BJ (cell line): Measurements from ENCODE around the gene TTLL10. TPM values are rescaled to one million over a fixed set of nuclear protein-coding genes. Genes with fewer than 3 reads are reported as not detected.

Source experiments
- CTCF ChIA-PET: fragments of 350-600 bp; formaldehyde crosslinking; extraction: SDS; loops from one replicate; lab custom pipeline; 2021; ENCODE audit warnings: antibody characterized with exemption, inconsistent platforms; lab: Yijun Ruan, JAX
- POLR2A ChIA-PET: fragments of 300-600 bp; sonication (Branson Sonifier 250); formaldehyde crosslinking; extraction: SDS; loops from one replicate; lab custom pipeline; 2021; ENCODE audit warnings: antibody characterized with exemption; lab: Charles Lee
- DNase-seq: peaks from one replicate; pipeline ENCODE4 v3.0.0-alpha.2; 2011; ENCODE audit warnings: low read depth
- H3K27me3 ChIP-seq: 2 replicates; pipeline ENCODE4 v1.6.0; 2011; ENCODE audit warnings: low read length; ENCODE audit not compliant: control insufficient read depth, insufficient read depth
- H3K36me3 ChIP-seq: 2 replicates; pipeline ENCODE4 v1.5.1; 2011; ENCODE audit warnings: low read length; ENCODE audit not compliant: control insufficient read depth, insufficient read depth
- H3K4me3 ChIP-seq: 2 replicates; pipeline ENCODE4 v1.5.1; 2011; ENCODE audit warnings: low read depth, mild to moderate bottlenecking, control low read depth, low read length
- CTCF ChIP-seq: IDR thresholded peaks from 2 replicates; pipeline ENCODE4 v1.5.1; 2011; ENCODE audit warnings: low read depth, mild to moderate bottlenecking, control low read depth, inconsistent platforms, low read length, moderate library complexity; ENCODE audit not compliant: insufficient read depth
- polyA minus RNA-seq: library from RNA; depleted of rRNA, polyadenylated mRNA; stranded (reverse); fragments of >200 nt; gene quantifications from 2 replicates; pipeline ENCODE4 v1.2.3, GENCODE V29; 2011; rRNA and poly(A)+ RNA removed
- polyA plus RNA-seq: library from polyadenylated mRNA; depleted of rRNA; stranded (reverse); fragments of >200 nt; gene quantifications from 2 replicates; pipeline ENCODE4 v1.2.3, GENCODE V29; 2011; rRNA removed

The TTLL10 gene
- polyA plus RNA-seq (not detected in 2 replicates), polyA minus RNA-seq (not detected in 2 replicates)

GRCh38 chr1:1173793-1174415 is at the start of gene TTLL10:
Gene TTLL10, plus strand, starts transcription at chr1:1173880. Its CDS starts 5,336 bp downstream, at chr1:1179216.
- ChIA-PET POLR2A (no interaction called here), CTCF (interaction anchor here (1.1 kb wide), 1 partner anchor 12 kb away, joined by 3 read pairs; no protein-coding TSS in a partner anchor)
- TF ChIP-seq CTCF: no peak
- no peak for DNase-seq
- H3K4me3 ChIP-seq: no peak within 1 kb of the TSS
- no peaks in the 10 kb centered on the region for H3K36me3 ChIP-seq
- peaks cover 21% of the 10 kb centered on the region for H3K27me3 ChIP-seq

- ChIA-PET CTCF (interaction anchor here (0.7 kb wide), 1 partner anchor 89 kb away, joined by 4 read pairs; no protein-coding TSS in a partner anchor), POLR2A (no interaction called here)
- H3K4me3 ChIP-seq: no peak overlapping the region
These were observed 49.2 kb upstream of the TTLL10 start for GRCh38 chr1:1124508-1124785.

GRCh38 chr1:1124786-1125642 is 48.7 kb upstream of the TTLL10 start:
- no peak for DNase-seq
- TF ChIP-seq CTCF: no peak
- H3K4me3 ChIP-seq: no peak overlapping the region
- CTCF ChIA-PET: interaction anchor here (0.6 to 1.0 kb wide), 3 partner anchors 106 to 166 kb away, joined by 3 read pairs; no protein-coding TSS in a partner anchor
- POLR2A ChIA-PET: no interaction called here
- no peaks in the 10 kb centered on the region for H3K27me3 ChIP-seq
- H3K36me3 ChIP-seq: no peaks in the 10 kb centered on the region

More at GRCh38 chr1:1124508-1124785, 49.2 kb upstream of the TTLL10 start:
- H3K27me3 ChIP-seq: no peaks in the 10 kb centered on the region
- no peak for TF ChIP-seq CTCF
- no peaks in the 10 kb centered on the region for H3K36me3 ChIP-seq
- no peak for DNase-seq

GRCh38 chr1:1125945-1126344 is 47.7 kb upstream of the TTLL10 start:
- Histone ChIP-seq H3K4me3 (no peak overlapping the region), H3K27me3 (no peaks in the 10 kb centered on the region), H3K36me3 (no peaks in the 10 kb centered on the region)
- POLR2A ChIA-PET: no interaction called here
- CTCF ChIA-PET: interaction anchor here (0.6 to 1.0 kb wide), 3 partner anchors 105 to 165 kb away, joined by 3 read pairs; no protein-coding TSS in a partner anchor
- no peak for DNase-seq
- no peak for TF ChIP-seq CTCF
